Osteoblast (primary cell): ENCODE measurements around the gene CEP164. TPM values are rescaled to one million over a fixed set of nuclear protein-coding genes. Genes with fewer than 3 reads are reported as not detected.

Experiments
- DNase-seq: peaks from one replicate; pipeline ENCODE4 v3.0.0; 2011; ENCODE audit warnings: low spot score, mixed read lengths; ENCODE audit not compliant: insufficient read length; ENCODE audit errors: missing footprints
- H2AFZ ChIP-seq: 2 replicates; pipeline ENCODE4 v1.6.0; 2011; ENCODE audit warnings: mild to moderate bottlenecking, low read length
- H3K27ac ChIP-seq: 2 replicates; pipeline ENCODE4 v1.5.1; 2011; ENCODE audit warnings: mild to moderate bottlenecking, low read depth, low read length, moderate library complexity
- H3K27me3 ChIP-seq: 2 replicates; pipeline ENCODE4 v1.6.0; 2012; ENCODE audit warnings: mild to moderate bottlenecking, control low read depth, inconsistent platforms, low read length, moderate library complexity; ENCODE audit not compliant: insufficient read depth
- H3K36me3 ChIP-seq: 2 replicates; pipeline ENCODE4 v1.5.1; 2011; ENCODE audit warnings: mild to moderate bottlenecking, low read length, control low read depth, moderate library complexity; ENCODE audit not compliant: insufficient read depth
- H3K4me1 ChIP-seq: 2 replicates; pipeline ENCODE4 v1.5.1; 2011; ENCODE audit warnings: mild to moderate bottlenecking, low read length, control low read depth, moderate library complexity; ENCODE audit not compliant: insufficient read depth
- H3K4me2 ChIP-seq: 2 replicates; pipeline ENCODE4 v1.6.0; 2011; ENCODE audit warnings: mild to moderate bottlenecking, low read length; ENCODE audit not compliant: insufficient read depth
- H3K4me3 ChIP-seq: fragments of 200-600 bp; sonication (generic); 3 replicates; pipeline ENCODE4 v1.5.1; 2012; ENCODE audit warnings: mild to moderate bottlenecking, low read length, inconsistent platforms; ENCODE audit not compliant: insufficient read depth
- H3K79me2 ChIP-seq: 2 replicates; pipeline ENCODE4 v1.6.0; 2012; ENCODE audit warnings: mild to moderate bottlenecking, low read length, control low read depth, inconsistent platforms; ENCODE audit not compliant: insufficient read depth
- H3K9me3 ChIP-seq: 2 replicates; pipeline ENCODE4 v1.5.1; 2011; ENCODE audit warnings: low read depth, low read length, control low read depth
- H4K20me1 ChIP-seq: 2 replicates; pipeline ENCODE4 v1.6.0; 2012; ENCODE audit warnings: mild to moderate bottlenecking, low read length, control low read depth; ENCODE audit not compliant: insufficient read depth
- total RNA-seq: library from RNA; depleted of rRNA; stranded (reverse); fragments of >200 nt; gene quantifications from 2 replicates; pipeline ENCODE4 v1.2.3, GENCODE V29; 2012
- TF ChIP-seq, protein P1 (sequence below): IDR thresholded peaks from 2 replicates; pipeline ENCODE4 v1.5.1; 2011; ENCODE audit warnings: mild to moderate bottlenecking, low read depth, low read length, moderate library complexity; ENCODE audit errors: extremely low read depth

The CEP164 gene
- total RNA-seq, 1 donor, result 38.0 TPM

DNA sequence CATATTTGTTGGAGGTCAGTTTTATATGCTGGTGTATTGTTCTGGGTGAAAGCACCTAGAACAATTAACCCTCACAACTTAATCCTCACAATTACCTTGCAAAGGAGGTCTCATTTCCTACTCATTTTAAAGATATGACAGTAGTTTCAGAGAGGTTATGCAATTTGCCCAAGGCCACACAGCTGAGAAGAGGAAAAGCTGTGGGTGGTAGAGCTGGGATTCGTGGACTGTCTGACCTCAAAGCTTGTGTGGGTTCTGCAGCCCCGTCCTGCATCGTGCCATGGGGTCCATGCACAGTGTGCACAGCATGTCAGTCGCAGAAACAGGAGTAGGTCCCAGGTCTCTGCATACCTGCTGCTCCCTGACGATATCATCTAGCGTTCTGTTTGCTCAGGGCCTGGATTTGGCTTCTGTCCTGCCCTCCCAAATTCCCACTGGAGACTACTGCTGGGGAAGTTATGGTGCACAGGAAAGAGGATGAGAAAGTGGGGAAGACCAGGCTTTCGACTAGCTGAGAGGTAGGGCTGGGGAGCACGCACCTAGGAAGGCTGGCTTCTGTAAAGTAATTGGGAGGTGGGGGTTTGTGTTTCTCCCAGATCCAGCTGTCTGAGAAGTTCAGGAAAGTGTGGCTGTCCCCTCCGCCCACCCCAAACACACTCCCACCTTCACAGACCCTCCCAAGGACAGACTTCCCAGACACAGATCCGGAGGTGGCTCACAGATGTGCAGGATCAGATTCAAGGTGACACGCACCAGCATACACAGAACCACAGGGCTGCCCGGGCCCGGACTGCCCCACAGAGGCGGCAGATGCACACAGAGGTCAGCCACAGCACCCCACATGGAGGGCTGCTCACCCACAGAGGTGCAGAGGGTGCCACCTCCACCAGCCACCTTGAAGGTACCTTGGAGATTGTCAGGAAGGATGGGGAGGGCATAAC is 13.6 kb upstream of the CEP164 start:
- no peak overlapping the region for H3K27ac ChIP-seq
- peaks cover 20% of the 10 kb centered on the region for H3K4me1 ChIP-seq
- H3K9me3 ChIP-seq, result no peaks in the 10 kb centered on the region
- no peak overlapping the region for H2AFZ ChIP-seq
- TF ChIP-seq, protein P1, sequence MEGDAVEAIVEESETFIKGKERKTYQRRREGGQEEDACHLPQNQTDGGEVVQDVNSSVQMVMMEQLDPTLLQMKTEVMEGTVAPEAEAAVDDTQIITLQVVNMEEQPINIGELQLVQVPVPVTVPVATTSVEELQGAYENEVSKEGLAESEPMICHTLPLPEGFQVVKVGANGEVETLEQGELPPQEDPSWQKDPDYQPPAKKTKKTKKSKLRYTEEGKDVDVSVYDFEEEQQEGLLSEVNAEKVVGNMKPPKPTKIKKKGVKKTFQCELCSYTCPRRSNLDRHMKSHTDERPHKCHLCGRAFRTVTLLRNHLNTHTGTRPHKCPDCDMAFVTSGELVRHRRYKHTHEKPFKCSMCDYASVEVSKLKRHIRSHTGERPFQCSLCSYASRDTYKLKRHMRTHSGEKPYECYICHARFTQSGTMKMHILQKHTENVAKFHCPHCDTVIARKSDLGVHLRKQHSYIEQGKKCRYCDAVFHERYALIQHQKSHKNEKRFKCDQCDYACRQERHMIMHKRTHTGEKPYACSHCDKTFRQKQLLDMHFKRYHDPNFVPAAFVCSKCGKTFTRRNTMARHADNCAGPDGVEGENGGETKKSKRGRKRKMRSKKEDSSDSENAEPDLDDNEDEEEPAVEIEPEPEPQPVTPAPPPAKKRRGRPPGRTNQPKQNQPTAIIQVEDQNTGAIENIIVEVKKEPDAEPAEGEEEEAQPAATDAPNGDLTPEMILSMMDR, result no peak
- peaks cover 26% of the 10 kb centered on the region for H3K79me2 ChIP-seq
- peaks cover 19% of the 10 kb centered on the region for H4K20me1 ChIP-seq
- no peaks in the 10 kb centered on the region for H3K36me3 ChIP-seq
- DNase-seq, result peak; percentile 73
- peak overlapping the region; percentile 74 for H3K4me3 ChIP-seq
- peak overlapping the region; percentile 98 for H3K4me2 ChIP-seq
- H3K27me3 ChIP-seq, result no peaks in the 10 kb centered on the region

DNA sequence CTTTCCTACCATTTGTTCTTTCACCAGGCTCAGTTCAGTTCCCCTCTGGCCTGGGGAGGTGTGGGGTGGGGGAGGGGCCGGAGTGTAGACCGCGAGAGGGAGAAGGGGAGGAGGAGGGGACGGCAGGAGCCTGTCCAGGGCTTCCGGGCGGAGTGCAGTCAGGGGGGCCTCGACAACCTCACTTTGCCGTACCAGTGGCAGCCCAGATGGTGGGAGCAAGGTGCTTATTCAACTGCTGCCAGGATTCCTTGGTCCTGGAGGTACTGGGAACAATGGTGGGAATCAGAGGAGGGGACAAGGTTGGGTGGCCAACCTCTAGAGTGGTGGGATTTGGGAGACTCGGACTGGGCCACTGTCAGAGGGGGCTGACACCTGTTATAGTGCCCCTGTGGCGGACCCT is 12.8 kb upstream of the CEP164 start:
- DNase-seq, result no peak
- H3K27ac ChIP-seq, result peak overlapping the region; percentile 51
- peak overlapping the region; percentile 59 for H2AFZ ChIP-seq
- TF ChIP-seq, protein P1, result no peak
- H3K27me3 ChIP-seq, result no peaks in the 10 kb centered on the region
- peak overlapping the region; percentile 98 for H3K4me2 ChIP-seq
- no peaks in the 10 kb centered on the region for H3K36me3 ChIP-seq
- H3K79me2 ChIP-seq, result peaks cover 26% of the 10 kb centered on the region
- peaks cover 27% of the 10 kb centered on the region for H3K4me1 ChIP-seq
- peaks cover 19% of the 10 kb centered on the region for H4K20me1 ChIP-seq
- peak overlapping the region; percentile 74 for H3K4me3 ChIP-seq
- no peaks in the 10 kb centered on the region for H3K9me3 ChIP-seq

DNA sequence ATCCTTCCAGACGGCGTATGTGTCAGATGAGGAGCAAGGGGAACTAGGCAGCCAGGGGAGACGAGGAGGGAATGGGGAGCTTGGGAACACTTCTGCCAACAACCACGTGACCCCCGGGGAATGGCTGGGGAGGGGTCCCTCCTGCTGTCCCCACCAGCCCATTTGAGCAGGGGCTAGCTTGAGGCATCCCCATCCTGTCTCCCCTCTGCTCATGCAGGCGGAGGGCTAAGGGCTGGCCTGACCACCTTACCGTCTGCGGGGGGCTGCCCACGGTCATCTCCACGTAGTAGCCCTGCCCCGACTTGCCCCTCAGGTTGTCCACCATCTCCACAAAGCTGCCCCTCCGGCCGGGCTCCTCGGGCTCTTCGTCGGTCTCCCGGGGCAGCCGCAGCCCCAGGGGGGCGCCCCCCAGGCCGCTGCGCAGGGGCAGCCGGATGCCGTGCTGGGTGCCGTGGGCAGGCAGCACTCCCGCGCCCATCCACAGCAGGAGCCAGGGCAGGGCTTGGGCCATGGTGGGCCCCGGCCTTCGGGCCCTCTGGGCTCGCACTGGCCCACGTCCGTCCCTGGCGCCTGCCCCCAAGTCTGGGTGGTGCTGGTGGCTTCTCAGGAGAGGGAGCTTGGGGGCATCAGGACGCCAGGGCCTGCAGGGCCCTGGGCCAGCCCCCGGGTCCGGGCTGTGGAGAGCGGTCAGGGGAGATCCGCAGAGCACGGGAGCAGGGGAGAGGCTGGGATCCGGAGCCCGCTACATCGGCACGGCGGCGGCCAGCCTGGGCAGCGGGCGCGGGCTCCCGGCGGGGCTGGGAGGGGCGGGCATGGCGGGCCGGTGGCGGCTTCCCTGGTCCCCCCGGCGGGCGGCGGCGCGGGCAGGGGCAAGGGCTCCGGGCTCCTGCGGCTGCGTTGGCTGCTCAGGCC is 12.1 kb upstream of the CEP164 start:
- TF ChIP-seq, protein P1, result no peak
- peak; percentile 85 for DNase-seq
- peak overlapping the region; percentile 94 for H2AFZ ChIP-seq
- H3K79me2 ChIP-seq, result peaks cover 26% of the 10 kb centered on the region
- H3K4me2 ChIP-seq, result peak overlapping the region; percentile 98
- H3K36me3 ChIP-seq, result no peaks in the 10 kb centered on the region
- H3K27ac ChIP-seq, result peak overlapping the region; percentile 51
- peaks cover 19% of the 10 kb centered on the region for H4K20me1 ChIP-seq
- no peaks in the 10 kb centered on the region for H3K27me3 ChIP-seq
- H3K4me3 ChIP-seq, result peak overlapping the region; percentile 74
- no peaks in the 10 kb centered on the region for H3K9me3 ChIP-seq
- peaks cover 27% of the 10 kb centered on the region for H3K4me1 ChIP-seq
